GM12874 (cell line): ENCODE data around the gene UFSP1.

Source experiments
- CTCF ChIP-seq: IDR thresholded peaks from 2 replicates; pipeline ENCODE4 v1.5.1; 2011; ENCODE audit warnings: low read depth, mild to moderate bottlenecking, control low read depth, low read length, moderate library complexity; ENCODE audit not compliant: insufficient read depth

UFSP1 gene

GRCh38 chr7:100867040-100867775 lies 22.3 kb downstream of the UFSP1 start, which contains the start of gene TRIP6:
Gene TRIP6, plus strand, starts transcription at chr7:100867387. Its CDS starts 111 bp downstream, at chr7:100867498.
- no peak for TF ChIP-seq CTCF

DNA sequence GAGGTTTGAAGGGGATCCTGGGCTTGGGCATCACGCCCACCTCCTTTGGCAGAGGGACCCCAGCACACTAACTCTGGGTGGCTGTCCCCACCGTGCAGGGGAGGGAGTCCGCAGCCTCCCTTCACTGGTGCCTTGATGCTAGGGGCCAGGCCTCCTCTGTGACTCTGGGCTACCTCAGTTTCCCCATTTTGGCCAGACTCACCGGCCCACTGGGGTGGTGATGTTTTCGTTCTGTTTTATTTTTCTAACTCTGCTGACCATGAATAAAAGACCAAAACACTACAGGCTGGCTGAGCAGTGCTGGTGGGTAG lies 22.8 kb downstream of the UFSP1 start:
- TF ChIP-seq CTCF: no peak

- no peak for TF ChIP-seq CTCF
Measured at GRCh38 chr7:100865938-100866728, 23.4 kb downstream of the UFSP1 start.

DNA sequence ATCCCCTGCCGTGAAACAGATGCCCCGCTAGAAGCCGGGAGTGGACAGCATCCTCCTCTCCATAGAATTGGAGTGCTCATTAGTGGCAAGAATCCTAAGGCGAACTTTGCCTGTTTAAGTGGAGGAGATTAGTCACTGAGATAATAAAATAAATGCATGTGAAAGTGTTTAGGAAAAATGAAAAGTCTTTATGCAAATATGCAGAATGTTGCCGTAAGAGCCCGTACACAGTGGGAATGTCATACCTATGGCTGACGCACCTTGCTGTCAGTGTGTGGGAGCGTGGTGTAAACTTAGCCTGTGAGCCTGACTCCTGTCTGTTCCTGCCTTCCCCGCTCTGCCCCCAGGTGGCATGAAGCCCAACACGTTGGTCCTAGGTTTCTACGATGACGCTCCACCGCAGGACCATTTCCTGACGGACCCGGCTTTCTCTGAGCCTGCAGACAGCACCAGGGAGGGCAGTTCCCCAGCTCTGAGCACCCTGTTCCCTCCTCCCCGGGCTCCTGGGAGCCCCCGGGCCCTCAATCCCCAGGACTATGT lies 24.1 kb downstream of the UFSP1 start:
- 0 out of 2 replicates have a peak, but pooled peaks have one; percentile 5 for TF ChIP-seq CTCF

DNA sequence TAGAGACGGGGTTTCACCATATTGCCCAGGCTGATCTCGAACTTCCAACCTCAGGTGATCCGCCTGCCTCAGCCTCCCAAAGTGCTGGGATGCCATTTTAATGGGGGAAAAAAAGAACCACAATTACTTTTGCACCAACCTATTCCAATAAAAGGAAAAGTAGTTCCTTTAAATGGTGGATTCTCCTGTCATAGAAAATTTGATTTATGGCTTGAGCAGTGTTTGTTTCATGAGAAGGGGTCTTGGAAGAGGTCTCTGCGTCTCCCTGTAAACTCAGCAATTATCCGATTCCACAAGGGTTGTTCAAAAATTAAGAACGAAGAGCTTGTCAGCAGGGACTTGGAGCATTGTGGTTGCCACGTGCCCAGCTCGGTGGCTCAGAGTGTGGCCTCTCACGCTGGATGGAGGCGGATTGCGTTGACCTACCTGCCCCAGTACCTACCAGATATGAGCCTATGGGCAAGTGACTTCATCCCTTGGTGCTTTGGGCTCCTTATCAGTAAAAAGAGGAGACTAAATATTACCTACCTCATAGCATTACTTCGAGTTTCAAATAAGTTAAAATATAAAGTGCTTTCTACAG lies 25.2 kb downstream of the UFSP1 start:
- no peak for TF ChIP-seq CTCF

- no peak for TF ChIP-seq CTCF
Measured at GRCh38 chr7:100863406-100863950, 26.0 kb downstream of the UFSP1 start.

GRCh38 chr7:100861616-100861985 lies 27.9 kb downstream of the UFSP1 start:
- no peak for TF ChIP-seq CTCF
